Kidney epithelial cell (primary cell): Measurements from ENCODE around the gene METTL23. TPM values are rescaled to one million over a fixed set of nuclear protein-coding genes. Genes with fewer than 3 reads are reported as not detected.

Experiments used
- DNase-seq: peaks from one replicate; pipeline ENCODE4 v3.0.0-alpha.2; 2010; ENCODE audit warnings: low read depth
- H3K27me3 ChIP-seq: 2 replicates; pipeline ENCODE4 v1.6.0; 2011; ENCODE audit warnings: low read length; ENCODE audit not compliant: control insufficient read depth, insufficient read depth
- H3K36me3 ChIP-seq: 2 replicates; pipeline ENCODE4 v1.5.1; 2011; ENCODE audit warnings: low read length; ENCODE audit not compliant: control insufficient read depth, insufficient read depth
- H3K4me3 ChIP-seq: 2 replicates; pipeline ENCODE4 v1.5.1; 2011; ENCODE audit warnings: low read depth, mild to moderate bottlenecking, control low read depth, low read length
- CTCF ChIP-seq: IDR thresholded peaks from 2 replicates; pipeline ENCODE4 v1.5.1; 2011; ENCODE audit warnings: mild to moderate bottlenecking, moderate library complexity, low read length, control low read depth, inconsistent platforms; ENCODE audit not compliant: insufficient read depth, poor library complexity, severe bottlenecking
- total RNA-seq: library from RNA; depleted of rRNA; stranded (reverse); fragments of >200 nt; gene quantifications from 2 replicates; pipeline ENCODE4 v1.2.3, GENCODE V29; 2015

Gene METTL23
- total RNA-seq, 1 donor from 2014 or later = 32.8 TPM

GRCh38 chr17:76682296-76682695, 44.3 kb upstream of the METTL23 start:
- H3K27me3 ChIP-seq = no peaks in the 10 kb centered on the region
- H3K36me3 ChIP-seq = no peaks in the 10 kb centered on the region
- TF ChIP-seq CTCF = no peak
- no peak for DNase-seq
- H3K4me3 ChIP-seq = no peak overlapping the region

- H3K27me3 ChIP-seq = no peaks in the 10 kb centered on the region
- no peaks in the 10 kb centered on the region for H3K36me3 ChIP-seq
- DNase-seq = no peak
- H3K4me3 ChIP-seq = no peak overlapping the region
- peak; percentile 6 for TF ChIP-seq CTCF
Measured at GRCh38 chr17:76683011-76683755, 43.5 kb upstream of the METTL23 start.

DNA sequence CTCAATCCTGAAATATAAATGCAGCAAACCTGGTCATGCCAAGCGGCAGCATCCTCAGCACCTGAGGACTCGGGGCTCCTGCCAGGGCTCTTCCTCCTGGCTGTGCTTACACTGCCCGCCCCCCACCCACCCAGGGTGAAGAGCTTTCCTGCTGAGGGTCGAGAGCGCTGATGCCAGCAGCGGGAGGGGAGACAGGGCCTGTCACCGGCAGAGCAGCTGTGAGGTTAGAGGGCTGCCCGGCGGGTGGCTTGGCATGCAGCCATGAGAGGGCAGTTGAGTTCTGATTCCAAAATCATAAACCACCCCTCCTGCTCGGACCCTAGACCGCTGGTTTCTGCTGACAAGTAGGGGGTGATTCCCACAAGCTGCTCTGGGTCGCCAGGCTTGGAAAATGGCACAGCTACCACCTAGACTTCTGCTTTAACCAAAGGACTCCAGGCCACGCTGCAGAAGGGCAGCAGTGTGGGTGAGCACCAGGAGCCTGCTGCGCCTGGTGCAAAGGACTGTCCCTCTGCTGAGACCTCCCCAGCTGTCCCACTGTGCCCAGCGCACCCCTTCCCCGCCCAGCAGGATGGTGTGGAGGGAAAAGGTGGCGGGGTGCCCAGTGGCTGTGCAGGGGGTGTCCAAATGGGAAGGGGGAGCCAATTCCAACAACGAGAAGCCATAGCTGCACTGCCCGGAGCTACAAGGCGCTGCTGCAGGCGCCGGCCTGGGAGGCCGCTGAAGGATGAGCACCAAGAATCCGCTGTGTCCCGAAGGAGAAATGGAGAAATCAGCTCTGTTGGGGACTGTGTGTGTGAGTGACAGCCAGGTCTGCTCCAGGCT, 42.5 kb upstream of the METTL23 start:
- Histone ChIP-seq H3K36me3 (no peaks in the 10 kb centered on the region), H3K27me3 (no peaks in the 10 kb centered on the region), H3K4me3 (no peak overlapping the region)
- no peak for TF ChIP-seq CTCF
- no peak for DNase-seq

- Histone ChIP-seq H3K4me3 (no peak overlapping the region), H3K36me3 (no peaks in the 10 kb centered on the region), H3K27me3 (no peaks in the 10 kb centered on the region)
- DNase-seq = no peak
- TF ChIP-seq CTCF = no peak
Measured at GRCh38 chr17:76684756-76685155, 41.9 kb upstream of the METTL23 start.

GRCh38 chr17:76685366-76685765, 41.3 kb upstream of the METTL23 start:
- no peaks in the 10 kb centered on the region for H3K27me3 ChIP-seq
- no peak overlapping the region for H3K4me3 ChIP-seq
- no peak for DNase-seq
- no peaks in the 10 kb centered on the region for H3K36me3 ChIP-seq
- TF ChIP-seq CTCF = no peak
